Activated T-helper 1 cell treated with anti-CD3 and anti-CD28 coated beads, Interleukin-12 subunit alpha, Interleukin-12 subunit beta, Interleukin-2, Interleukin-4 antibody, amounts not matched to agents 30 ng/mL and 10 ng/mL and 1 ng/mL, durations not matched to agents 14 hours and 24 hours and 36 hours (primary cell): Measurements from ENCODE around the gene OR7A5. TPM values are rescaled to one million over a fixed set of nuclear protein-coding genes. Genes with fewer than 3 reads are reported as not detected.

Experiments used
- DNase-seq: peaks from one replicate; pipeline ENCODE4 v3.0.0; 2021; ENCODE audit warnings: low spot score
- H3K27ac Mint-ChIP-seq: one replicate; pipeline ENCODE4 v1.8.0; 2021; ENCODE audit warnings: mild to moderate bottlenecking, mixed read lengths
- H3K27me3 Mint-ChIP-seq: one replicate; pipeline ENCODE4 v1.8.0; 2022; ENCODE audit warnings: mild to moderate bottlenecking, moderate library complexity, mixed read lengths; ENCODE audit not compliant: insufficient read depth
- H3K36me3 Mint-ChIP-seq: one replicate; pipeline ENCODE4 v1.8.0; 2021; ENCODE audit warnings: low read depth, mixed read lengths
- H3K4me1 Mint-ChIP-seq: one replicate; pipeline ENCODE4 v1.8.0; 2021; ENCODE audit warnings: low read depth, mixed read lengths
- H3K4me3 Mint-ChIP-seq: one replicate; pipeline ENCODE4 v1.8.0; 2021; ENCODE audit warnings: mild to moderate bottlenecking, moderate library complexity, mixed read lengths
- H3K9me3 Mint-ChIP-seq: one replicate; pipeline ENCODE4 v1.8.0; 2021; ENCODE audit warnings: mixed read lengths
- intact Hi-C: fragments of 100-400 bp; cut with micrococcal nuclease; formaldehyde crosslinking; loops from one replicate; pipeline ENCODE4 v1.15.1; 2024
- total RNA-seq: library from RNA; stranded (reverse); gene quantifications from 2 replicates; pipeline ENCODE4 v1.2.3, GENCODE V29; 2022

Gene OR7A5
- not detected in 2 replicates for total RNA-seq

- intact Hi-C loops = no loop called here
- no peaks in the 10 kb centered on the region for H3K4me1 Mint-ChIP-seq
- H3K36me3 Mint-ChIP-seq = no peaks in the 10 kb centered on the region
- H3K4me3 Mint-ChIP-seq = no peak within 1 kb of the TSS
- H3K27me3 Mint-ChIP-seq = no peaks in the 10 kb centered on the region
- H3K27ac Mint-ChIP-seq = no peak within 1 kb of the TSS
- no peaks in the 10 kb centered on the region for H3K9me3 Mint-ChIP-seq
- no peak for DNase-seq
Measured at GRCh38 chr19:14835011-14835410, at the start of gene OR7A5, which contains the start of gene OR7C1. OR7A5 (minus strand) TSS chr19:14835185; CDS start chr19:14828241, 6,944 bp downstream. OR7C1 (minus strand) TSS chr19:14835185; CDS start chr19:14800136, 35,049 bp downstream.

GRCh38 chr19:14871619-14872230 is 36.7 kb upstream of the OR7A5 start:
- Mint-ChIP-seq H3K4me3 (no peak overlapping the region), H3K9me3 (no peaks in the 10 kb centered on the region), H3K4me1 (no peaks in the 10 kb centered on the region), H3K27me3 (peaks cover 5% of the 10 kb centered on the region), H3K27ac (no peak overlapping the region), H3K36me3 (no peaks in the 10 kb centered on the region)
- intact Hi-C loops = no loop called here
- DNase-seq = no peak

- H3K4me1 Mint-ChIP-seq = no peaks in the 10 kb centered on the region
- DNase-seq = no peak
- no peak overlapping the region for H3K4me3 Mint-ChIP-seq
- H3K9me3 Mint-ChIP-seq = no peaks in the 10 kb centered on the region
- intact Hi-C loops = no loop called here
- no peaks in the 10 kb centered on the region for H3K36me3 Mint-ChIP-seq
- no peak overlapping the region for H3K27ac Mint-ChIP-seq
- peaks cover 2% of the 10 kb centered on the region for H3K27me3 Mint-ChIP-seq
Measured at GRCh38 chr19:14868497-14868896, 33.5 kb upstream of the OR7A5 start.

GRCh38 chr19:14848822-14849221 is 13.8 kb upstream of the OR7A5 start, which contains the start of gene OR7A10:
OR7A10 (minus strand) TSS chr19:14848922; CDS start chr19:14841877, 7,045 bp downstream.
- H3K4me3 Mint-ChIP-seq = no peak within 1 kb of the TSS
- intact Hi-C loops = no loop called here
- no peaks in the 10 kb centered on the region for H3K27me3 Mint-ChIP-seq
- no peak within 1 kb of the TSS for H3K27ac Mint-ChIP-seq
- no peak for DNase-seq
- H3K9me3 Mint-ChIP-seq = no peaks in the 10 kb centered on the region
- no peaks in the 10 kb centered on the region for H3K36me3 Mint-ChIP-seq
- H3K4me1 Mint-ChIP-seq = no peaks in the 10 kb centered on the region

GRCh38 chr19:14843578-14843977 is 8.6 kb upstream of the OR7A5 start:
- Mint-ChIP-seq H3K36me3 (no peaks in the 10 kb centered on the region), H3K9me3 (no peaks in the 10 kb centered on the region), H3K4me1 (no peaks in the 10 kb centered on the region), H3K4me3 (no peak overlapping the region), H3K27me3 (no peaks in the 10 kb centered on the region), H3K27ac (no peak overlapping the region)
- intact Hi-C loops = no loop called here
- DNase-seq = no peak

- intact Hi-C loops = no loop called here
- Mint-ChIP-seq H3K27ac (no peak overlapping the region), H3K27me3 (no peaks in the 10 kb centered on the region), H3K36me3 (no peaks in the 10 kb centered on the region), H3K4me3 (no peak overlapping the region), H3K9me3 (no peaks in the 10 kb centered on the region), H3K4me1 (no peaks in the 10 kb centered on the region)
- DNase-seq = no peak
Measured at GRCh38 chr19:14843169-14843568, 8.2 kb upstream of the OR7A5 start.

- H3K4me1 Mint-ChIP-seq = no peaks in the 10 kb centered on the region
- H3K27ac Mint-ChIP-seq = no peak overlapping the region
- H3K9me3 Mint-ChIP-seq = no peaks in the 10 kb centered on the region
- no peak for DNase-seq
- no peak overlapping the region for H3K4me3 Mint-ChIP-seq
- H3K36me3 Mint-ChIP-seq = no peaks in the 10 kb centered on the region
- no peaks in the 10 kb centered on the region for H3K27me3 Mint-ChIP-seq
- intact Hi-C loops = no loop called here
Measured at GRCh38 chr19:14840206-14840605, 5.2 kb upstream of the OR7A5 start.

GRCh38 chr19:14837391-14837790 is 2.4 kb upstream of the OR7A5 start:
- intact Hi-C loops = no loop called here

GRCh38 chr19:14830702-14831101 is 4.3 kb downstream of the OR7A5 start:
- intact Hi-C loops = no loop called here
- Mint-ChIP-seq H3K27ac (no peak overlapping the region), H3K36me3 (no peaks in the 10 kb centered on the region), H3K9me3 (no peaks in the 10 kb centered on the region), H3K27me3 (no peaks in the 10 kb centered on the region), H3K4me1 (no peaks in the 10 kb centered on the region), H3K4me3 (no peak overlapping the region)
- DNase-seq = no peak

More at GRCh38 chr19:14837391-14837790, 2.4 kb upstream of the OR7A5 start:
- Mint-ChIP-seq H3K4me1 (no peaks in the 10 kb centered on the region), H3K4me3 (no peak overlapping the region), H3K9me3 (no peaks in the 10 kb centered on the region), H3K27me3 (no peaks in the 10 kb centered on the region), H3K36me3 (no peaks in the 10 kb centered on the region), H3K27ac (no peak overlapping the region)
- DNase-seq = no peak

- DNase-seq = no peak
- Mint-ChIP-seq H3K27ac (no peak overlapping the region), H3K27me3 (no peaks in the 10 kb centered on the region), H3K4me1 (no peaks in the 10 kb centered on the region), H3K4me3 (no peak overlapping the region), H3K9me3 (no peaks in the 10 kb centered on the region), H3K36me3 (no peaks in the 10 kb centered on the region)
- intact Hi-C loops = no loop called here
Measured at GRCh38 chr19:14826006-14826405, 9.0 kb downstream of the OR7A5 start.

GRCh38 chr19:14821937-14822336 is 13.0 kb downstream of the OR7A5 start:
- H3K27me3 Mint-ChIP-seq = no peaks in the 10 kb centered on the region
- H3K36me3 Mint-ChIP-seq = no peaks in the 10 kb centered on the region
- no peaks in the 10 kb centered on the region for H3K4me1 Mint-ChIP-seq
- no peak overlapping the region for H3K4me3 Mint-ChIP-seq
- H3K27ac Mint-ChIP-seq = no peak overlapping the region
- no peak for DNase-seq
- H3K9me3 Mint-ChIP-seq = no peaks in the 10 kb centered on the region
- intact Hi-C loops = no loop called here

GRCh38 chr19:14818588-14818987 is 16.4 kb downstream of the OR7A5 start:
- no peak overlapping the region for H3K4me3 Mint-ChIP-seq
- peaks cover 2% of the 10 kb centered on the region for H3K27me3 Mint-ChIP-seq
- H3K27ac Mint-ChIP-seq = no peak overlapping the region
- intact Hi-C loops = no loop called here
- H3K36me3 Mint-ChIP-seq = no peaks in the 10 kb centered on the region
- H3K9me3 Mint-ChIP-seq = no peaks in the 10 kb centered on the region
- H3K4me1 Mint-ChIP-seq = no peaks in the 10 kb centered on the region
- DNase-seq = no peak

GRCh38 chr19:14817052-14817451 is 17.9 kb downstream of the OR7A5 start:
- Mint-ChIP-seq H3K9me3 (no peaks in the 10 kb centered on the region), H3K36me3 (no peaks in the 10 kb centered on the region), H3K4me3 (no peak overlapping the region), H3K4me1 (no peaks in the 10 kb centered on the region), H3K27ac (no peak overlapping the region), H3K27me3 (peaks cover 4% of the 10 kb centered on the region)
- intact Hi-C loops = no loop called here
- DNase-seq = no peak
